HUDEP-2 (cell line): Measurements from ENCODE around the gene HIGD1B.
"Not testable (repeated sequence)": the region's sequence is repeated elsewhere in the genome, so short reads cannot be mapped to it uniquely, and the experiment has no call there.

Experiments used
- DNase-seq, 76 experiments: peaks; one replicate each; lab custom pipeline; 2025; ENCODE audit not compliant: unreplicated experiment in 76 of 76; lab: John Stamatoyannopoulos, UW

The HIGD1B gene

DNA sequence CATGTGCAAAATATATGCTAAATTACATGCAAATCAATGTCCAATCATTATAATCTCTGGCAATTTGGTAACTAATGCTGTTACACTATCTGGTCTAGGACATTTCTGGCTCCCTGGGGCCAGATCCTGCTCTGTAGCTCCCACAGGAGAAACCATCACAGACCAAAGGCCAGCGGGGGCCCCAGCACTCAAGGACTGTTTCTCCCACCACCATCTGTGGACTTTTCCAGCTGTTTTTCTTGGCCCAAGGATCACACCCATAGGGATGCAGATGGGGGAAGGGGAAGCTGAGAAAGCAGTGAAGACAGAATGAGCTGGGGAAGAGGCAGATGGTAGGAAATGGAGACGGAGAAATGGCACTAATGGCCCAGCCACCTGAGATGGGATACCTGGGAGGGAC lies at the start of gene HIGD1B:
Gene HIGD1B, plus strand, starts transcription at position 298 of the 400 bp plus-strand sequence. CDS start 270 bp downstream, outside the sequence.
- no peak for DNase-seq

DNA sequence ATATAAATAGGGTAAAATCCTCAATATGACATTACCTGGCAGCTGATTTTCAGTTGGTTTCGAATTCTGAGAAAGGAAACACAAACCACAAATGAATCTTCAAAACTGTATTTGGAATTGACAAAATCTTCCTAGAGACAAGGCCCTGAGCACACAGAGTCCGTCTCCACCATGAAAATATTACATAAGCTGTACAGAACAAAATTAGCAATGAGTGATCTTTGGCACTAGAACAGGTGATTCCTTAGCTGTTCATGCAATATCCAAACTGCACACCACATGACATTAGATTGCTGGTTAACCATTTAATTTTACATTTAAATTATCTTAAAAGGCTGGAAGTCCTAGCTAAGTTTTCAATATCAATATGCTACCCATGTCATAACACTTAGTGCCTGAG lies 49.3 kb upstream of the HIGD1B start:
- no peak for DNase-seq

DNA sequence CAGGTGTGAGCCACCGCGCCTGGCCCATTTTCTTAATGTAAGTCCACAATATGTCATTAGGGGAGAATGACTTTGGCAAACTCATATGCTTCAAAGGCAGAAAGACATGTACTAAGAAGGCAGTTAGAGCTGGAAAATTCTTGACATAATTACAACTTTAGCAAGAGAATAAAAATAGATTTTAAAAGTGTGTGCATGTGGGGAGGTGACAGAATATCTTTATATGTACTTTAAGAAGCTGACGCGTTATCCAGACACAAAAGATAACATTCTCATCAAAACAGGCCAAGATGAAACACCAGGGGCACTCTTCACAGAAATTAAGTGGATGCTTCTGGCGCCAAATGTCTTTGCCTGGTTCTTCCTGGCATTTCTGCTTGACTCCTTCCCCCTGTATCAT lies 45.8 kb upstream of the HIGD1B start:
- no peak for DNase-seq

DNA sequence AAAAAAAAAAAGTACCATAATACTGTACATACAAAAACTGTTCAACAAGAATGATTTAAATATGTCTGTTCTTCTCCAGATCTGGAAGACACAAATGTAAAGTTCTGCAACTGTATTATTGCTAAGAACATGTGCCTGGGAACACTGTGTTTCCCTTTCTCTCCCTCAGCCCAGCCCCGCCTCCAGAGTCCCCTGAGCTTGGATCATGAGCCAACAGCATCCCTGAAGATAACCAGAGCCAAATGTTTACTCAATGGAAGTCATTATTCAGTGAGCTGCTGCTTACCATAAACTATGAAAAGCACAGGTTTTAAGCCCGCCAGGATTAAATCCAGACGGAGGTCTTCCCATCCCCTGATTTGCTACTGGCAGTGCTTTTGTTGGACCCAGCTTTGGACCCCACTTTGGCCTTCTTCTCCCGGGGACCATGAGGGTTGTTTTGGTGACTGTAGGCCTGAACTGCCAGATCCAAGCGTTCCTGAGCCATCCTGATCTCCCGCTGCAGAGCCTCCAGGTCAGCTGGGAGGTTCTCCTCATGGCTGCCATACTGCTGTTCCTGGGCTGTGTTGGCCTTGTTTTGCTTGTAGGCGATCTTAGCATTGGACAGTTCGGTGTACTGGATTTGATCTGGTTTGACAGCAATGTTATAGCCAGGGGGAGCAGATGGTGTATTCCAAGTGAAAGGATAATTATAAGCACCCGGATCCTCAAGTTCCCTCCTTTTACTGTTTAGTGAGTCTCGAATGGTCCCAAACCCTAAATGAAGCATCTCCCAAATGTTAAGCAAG lies 43.2 kb upstream of the HIGD1B start:
- DNase-seq: no peak

DNA sequence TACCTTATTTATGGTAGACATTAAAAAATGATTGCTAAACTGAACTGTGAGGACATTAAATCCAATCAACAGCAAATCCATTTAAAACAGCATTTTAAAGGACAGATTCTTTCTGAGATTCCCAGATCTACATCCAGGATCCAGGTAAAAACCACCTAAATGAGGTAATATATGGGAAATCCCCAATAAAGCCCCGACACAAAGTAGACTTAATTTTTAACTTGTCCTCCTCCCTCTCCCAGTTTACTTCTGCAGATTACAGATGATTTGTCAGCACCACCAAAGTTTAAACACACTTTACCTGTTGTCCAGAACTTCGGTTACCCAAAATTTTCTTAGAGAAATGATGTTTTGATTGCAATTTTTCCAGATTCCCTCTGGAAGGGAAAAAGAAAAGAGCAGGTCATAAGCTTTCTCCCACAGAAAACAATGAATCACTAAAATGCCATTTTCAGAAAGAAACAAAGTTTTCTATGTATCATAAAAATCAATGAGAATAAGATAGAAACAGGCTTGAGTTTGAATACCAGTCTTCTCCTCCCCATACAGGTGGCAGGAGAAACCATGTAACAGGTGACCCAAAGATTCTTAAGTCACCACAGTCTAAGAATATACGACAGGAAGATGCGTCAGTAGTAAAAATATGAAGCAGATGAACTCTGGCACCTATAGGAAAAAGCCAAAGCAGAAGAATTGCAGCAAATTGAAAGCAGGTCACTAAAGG lies 40.4 kb upstream of the HIGD1B start:
- DNase-seq: no peak

DNA sequence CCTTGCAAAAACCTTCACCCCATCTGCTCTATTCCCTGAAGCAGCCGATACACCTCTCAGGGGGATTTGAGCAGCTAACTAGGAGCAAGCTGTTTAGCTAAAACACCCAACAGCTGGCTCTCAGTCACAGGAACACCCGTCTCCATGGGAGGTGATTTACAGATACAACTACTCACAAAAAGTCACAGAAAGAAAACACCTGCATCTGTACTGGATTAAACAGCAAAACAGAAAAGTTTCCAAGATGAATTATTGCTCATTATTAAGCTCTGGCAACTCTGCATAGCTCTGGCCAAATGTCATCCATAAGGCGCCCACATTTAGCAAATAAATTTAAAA lies 39.9 kb upstream of the HIGD1B start:
- DNase-seq: no peak

DNA sequence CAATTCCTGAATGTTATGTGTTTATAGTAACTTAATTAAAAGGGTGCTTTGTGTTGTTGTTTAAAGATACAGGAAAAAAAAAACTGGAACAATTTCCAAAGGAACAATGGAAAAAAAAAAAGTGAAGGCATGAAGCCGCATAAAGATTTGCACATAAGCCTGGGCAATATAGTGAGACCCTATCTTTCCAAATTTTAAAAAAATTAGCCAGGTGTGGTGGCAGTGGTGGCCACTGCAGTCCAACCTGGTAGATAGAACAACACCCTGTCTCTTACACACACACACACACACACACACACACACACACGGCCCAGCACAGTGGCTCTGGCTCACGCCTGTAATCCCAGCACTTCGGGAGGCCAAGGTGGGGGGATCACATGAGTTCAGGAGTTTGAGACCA lies 39.5 kb upstream of the HIGD1B start:
- DNase-seq: no peak

DNA sequence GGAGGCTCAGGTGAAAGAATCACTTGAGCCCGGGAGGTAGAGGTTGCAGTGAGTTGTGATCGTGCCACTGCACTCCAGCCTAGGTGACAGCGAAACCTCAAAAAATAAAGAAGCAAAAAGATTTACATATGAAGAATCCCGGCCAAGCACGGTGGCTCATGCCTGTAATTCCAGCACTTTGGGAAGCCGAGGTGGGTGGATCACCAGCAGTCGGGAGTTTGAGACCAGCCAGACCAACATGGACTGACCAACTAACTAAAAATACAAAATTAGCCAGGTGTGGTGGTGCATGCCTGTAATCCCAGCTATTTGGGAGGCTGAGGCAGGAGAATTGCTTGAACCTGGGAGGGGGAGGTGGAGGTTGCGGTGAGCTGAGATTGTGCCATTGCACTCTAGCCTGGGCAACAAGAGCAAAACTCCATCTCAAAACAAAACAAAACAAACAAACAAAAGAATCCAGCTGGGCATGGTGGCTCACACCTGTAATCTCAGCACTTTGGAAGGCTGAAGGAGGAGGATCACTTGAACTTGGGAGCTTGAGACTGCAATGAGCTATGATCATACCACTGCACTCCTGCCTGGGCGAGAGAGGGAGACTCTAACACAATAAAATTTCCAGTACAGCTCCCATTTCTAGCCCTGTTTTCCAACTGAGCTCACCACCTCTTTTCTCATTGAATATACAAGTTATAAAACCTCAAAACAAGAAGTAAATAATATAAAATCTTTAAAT lies 38.9 kb upstream of the HIGD1B start:
- DNase-seq: not testable (repeated sequence)

DNA sequence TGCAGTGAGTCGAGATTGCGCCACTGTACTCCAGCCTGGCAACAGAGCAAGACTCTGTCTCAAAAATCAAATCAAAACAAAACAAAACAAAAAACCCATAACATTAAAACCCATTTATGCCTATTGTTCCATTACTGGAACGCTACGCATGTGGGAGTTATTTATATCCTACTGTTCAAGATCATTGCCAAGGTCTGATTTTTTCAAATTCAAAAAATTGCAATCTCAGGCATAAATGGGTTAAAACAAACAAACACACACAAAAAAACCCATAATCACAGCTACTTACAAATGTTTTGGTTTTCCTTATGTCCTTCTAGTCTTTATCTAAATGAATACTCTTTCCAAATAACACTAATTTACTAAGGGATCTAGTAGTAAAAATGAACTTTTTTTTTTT lies 35.4 kb upstream of the HIGD1B start:
- DNase-seq: no peak

DNA sequence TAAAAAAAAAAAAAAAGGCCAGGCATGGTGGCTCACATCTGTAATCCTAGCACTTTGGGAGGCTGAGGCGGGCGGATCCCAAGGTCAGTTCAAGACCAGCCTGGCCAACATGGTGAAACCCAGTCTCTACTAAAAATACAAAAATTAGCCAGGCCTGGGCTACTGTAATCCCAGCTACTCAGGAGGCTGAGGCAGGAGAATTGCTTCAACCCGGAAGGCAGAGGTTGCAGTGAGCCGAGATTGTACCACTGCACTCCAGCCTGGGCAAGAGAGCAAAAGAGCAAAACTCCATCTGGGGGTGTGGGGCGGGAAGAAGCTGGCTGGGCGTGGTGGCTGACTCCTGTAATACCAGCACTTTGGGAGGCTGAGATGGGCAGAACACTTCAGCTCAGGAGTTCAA lies 29.2 kb upstream of the HIGD1B start:
- DNase-seq: not testable (repeated sequence)

DNA sequence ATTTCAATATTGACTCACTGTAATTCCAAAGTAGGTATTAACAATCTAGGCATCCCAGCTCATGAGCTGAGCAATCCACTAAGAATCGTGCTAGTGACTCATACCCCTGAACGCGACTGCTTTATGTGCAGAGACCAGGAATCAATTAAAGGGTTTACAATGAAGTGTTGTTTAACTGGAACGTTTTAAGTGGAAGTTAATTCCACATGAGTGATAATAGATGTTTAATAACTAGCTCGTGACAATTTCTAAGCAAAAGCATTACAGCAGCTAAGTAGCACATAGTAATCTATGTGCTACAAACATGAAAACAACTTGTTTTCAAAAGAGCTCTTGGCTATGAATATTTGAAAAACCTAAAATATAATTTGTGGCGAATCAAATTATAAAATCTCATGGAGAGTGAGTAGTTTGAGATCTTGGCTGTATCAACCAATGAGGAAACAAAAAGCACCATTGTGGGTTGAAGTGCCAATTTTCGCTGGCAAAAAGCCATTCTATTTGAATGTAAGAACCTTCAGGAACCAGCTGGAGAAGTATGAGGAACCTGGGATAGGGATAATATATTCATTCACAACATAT lies 27.0 kb upstream of the HIGD1B start:
- DNase-seq: no peak

DNA sequence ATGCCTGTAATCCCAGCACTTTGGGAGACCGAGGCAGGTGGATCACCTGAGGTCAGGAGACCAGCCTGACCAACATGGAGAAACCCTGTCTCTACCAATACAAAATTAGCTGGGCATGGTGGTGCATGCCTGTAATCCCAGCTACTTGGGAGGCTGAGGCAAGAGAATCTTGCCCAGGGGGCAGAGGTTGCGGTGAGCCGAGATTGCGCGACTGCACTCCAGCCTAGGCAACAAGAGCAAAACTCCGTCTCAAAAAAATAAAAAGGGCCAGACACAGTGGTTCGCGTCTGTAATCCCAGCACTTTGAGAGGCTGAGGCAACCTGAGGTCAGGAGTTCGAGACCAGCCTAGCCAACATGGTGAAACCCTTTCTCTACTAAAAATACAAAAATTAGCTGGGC lies 22.4 kb upstream of the HIGD1B start:
- DNase-seq: not testable (repeated sequence)

DNA sequence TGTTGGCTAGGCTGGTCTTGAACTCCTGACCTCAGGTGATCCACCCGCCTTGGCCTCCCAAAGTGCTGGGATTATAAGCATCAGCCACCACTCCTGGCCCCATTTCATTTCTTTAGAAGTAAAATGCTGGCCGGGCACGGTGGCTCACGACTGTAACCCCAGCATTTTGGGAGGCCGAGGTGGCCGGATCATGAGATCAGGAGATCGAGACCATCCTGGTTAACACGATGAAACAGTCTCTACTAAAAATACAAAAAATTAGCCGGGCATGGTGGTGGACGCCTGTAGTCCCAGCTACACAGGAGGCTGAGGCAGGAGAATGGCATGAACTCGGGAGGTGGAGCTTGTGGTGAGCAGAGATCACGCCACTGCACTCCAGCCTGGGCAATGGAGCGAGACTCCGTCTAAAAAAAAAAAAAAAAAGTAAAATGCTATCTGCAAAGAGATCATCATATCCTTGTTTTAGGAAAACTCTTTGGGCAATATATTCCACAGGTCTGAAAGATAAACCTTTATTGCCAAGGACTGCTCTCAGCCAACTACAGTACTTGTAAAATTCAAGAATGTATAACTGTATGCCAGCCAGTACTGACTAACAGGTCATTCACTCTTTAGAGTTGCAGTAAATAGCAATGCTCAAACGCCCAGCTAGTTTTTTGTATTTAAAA lies 21.4 kb upstream of the HIGD1B start:
- peak in 1 of 76 experiments; percentile 31 for DNase-seq

DNA sequence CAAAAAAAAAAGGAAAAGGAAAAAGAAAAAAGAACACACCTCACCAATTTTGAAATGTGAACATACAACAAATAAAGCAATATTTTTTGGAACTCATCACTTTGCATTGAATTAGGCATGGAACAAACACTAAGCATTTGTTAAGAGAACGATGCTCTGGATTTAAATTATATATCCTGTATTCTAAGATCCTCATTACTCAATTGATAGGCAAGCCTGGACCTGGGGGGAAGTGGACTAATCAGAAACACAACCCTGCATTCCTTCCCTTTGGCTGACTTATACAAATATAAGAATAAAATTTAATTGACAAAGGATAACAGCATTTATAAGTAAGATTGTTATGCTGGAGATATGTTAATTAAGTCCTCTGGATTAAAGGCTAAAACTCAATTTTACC lies 19.8 kb upstream of the HIGD1B start:
- no peak for DNase-seq

DNA sequence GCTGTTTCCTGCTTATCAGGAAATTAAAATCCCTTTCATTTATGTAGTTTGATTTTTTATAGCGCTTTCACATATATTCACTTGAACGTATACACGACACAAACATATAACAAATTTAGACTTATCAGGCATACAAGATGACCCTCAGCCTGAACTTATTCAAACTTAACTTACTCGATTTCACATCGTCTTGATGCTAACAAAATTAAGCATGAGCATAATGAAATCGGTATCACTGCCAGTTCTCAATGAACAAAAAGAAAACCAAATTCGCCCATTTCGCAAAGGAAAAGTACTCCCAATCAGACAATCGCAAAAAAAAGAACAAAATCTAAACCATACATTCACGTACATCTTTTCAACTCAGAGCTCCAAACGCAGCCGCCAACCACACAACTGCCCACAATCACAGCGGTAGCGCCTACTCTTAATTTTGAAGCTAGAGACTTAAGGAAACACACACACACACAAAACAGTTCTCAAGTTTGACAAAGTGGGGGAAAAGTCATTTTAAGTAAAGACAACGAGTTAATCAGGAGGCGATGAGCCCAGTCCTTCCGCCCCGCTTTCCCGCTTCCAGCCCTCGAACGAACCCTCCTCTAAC lies 18.7 kb upstream of the HIGD1B start:
- peak in 1 of 76 experiments; percentile 51 for DNase-seq

DNA sequence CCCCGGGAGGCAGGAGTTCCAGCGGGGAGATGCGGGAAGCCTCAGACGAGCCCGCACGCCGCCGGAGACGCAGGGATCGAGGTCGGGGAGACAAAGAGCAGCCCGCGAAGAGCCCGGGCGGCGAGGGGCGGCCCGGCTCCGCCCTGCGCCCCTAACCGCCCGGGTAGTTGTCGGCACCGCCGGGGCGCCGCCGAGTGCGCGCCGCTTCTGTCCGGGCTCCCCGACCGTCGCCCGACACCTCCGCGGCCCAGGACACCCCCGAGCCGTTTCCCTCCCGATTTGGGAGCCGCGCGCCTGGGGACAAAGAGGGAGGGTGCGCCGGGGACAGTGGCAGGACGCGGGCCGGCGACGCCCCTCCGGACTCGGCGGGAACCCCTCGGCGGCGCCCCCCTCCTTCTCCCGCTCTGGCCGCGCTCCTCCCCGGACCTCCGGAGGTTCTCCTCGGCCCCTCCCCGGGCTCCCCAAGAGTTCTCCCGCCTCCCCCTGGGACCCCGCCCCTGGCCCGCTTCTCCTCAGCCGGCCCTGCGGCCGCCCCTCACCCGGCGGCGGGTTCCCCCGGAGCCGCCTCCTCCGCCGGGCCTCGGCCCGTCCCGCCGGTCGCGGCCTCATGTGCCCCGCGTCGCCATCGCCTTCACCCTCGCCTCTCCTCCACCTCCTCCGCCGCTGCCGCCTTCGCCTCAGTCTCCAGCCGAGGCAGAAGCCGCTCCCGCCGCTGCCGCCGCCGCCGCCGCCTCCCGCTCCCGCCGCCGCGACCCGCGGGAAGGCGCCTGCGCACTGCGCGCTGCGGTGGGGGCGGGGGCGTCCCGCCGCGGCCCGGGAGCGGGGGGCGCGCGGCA lies 17.9 kb upstream of the HIGD1B start, which contains the start of gene GJC1:
Gene GJC1, minus strand, starts transcription at position 765 of the 836 bp plus-strand sequence. CDS start 24,470 bp downstream, outside the sequence.
- DNase-seq: peak in 2 of 76 experiments; percentile 52 to 75

DNA sequence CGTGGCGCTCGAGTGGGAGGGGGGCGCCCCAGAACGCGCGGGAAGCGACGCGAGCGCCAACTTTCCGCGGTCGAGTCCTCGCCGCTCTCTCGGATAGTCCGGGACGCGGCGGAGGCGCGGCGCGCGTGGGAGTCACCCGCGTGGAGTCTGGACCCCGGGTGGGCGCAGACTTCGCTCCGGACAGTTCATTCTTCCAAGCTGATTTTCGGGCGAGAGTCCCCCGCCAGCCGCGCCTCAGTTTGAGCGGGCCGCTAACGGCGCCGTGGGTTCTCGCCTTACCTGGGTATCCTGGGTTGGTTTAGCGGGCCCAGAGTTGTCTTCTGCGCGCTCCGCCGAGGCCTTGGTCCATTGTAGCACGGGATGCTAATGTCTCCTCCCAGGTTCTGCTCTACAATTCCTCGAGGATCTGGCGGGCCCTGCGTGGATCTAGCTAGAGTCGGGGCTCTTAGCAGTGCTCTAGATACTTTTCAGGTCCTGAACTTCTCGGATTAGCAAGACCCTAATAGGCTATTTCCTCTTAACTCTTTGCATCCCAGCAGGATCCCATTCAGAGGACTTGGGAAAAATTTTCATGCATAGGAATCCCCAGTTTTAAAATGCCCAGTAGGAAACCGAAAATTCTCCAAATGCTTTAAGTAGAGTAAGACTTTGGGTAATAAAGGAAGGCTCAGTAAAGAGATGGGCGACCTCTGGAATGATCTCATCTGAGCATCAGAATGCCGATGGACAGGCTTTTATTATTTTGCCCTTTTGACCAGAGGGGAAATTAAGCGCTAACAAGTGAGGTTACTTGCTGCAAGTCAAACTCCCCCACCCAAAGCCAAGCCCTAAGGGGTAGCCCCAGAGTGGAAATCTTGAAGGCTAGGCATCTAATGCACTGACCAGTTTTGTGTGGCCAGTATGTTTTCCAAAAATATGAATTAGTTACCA lies 17.1 kb upstream of the HIGD1B start:
- DNase-seq: peak in 2 of 76 experiments; percentile 68

DNA sequence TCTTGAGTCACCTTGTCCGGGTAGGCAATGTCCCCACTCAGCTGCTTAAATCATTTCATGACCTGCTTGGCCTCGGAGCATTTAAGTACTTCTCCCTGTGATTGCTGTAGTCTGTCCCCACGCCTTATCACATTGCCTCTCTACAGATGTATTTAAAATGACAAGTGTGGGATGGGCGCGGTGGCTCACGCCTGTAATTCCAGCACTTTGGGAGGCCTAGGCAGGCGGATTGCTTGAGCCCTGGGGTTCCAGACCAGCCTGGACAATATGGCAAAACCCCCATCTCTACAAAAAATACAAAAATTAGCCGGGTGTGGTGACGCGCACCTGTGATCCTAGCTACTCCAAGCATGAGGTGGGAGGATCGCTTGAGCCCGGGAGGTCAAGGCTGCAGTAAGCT lies 16.3 kb upstream of the HIGD1B start:
- peak in 2 of 76 experiments; percentile 53 to 60 for DNase-seq
